Measurements from ENCODE around the gene WHRN. TPM values are rescaled to one million over a fixed set of nuclear protein-coding genes. Genes with fewer than 3 reads are reported as not detected.

WHRN gene
- total and polyA plus RNA-seq, 2 of the 8 experiments (the other 6 are each of a cell fraction or from before 2014, with no cell fraction given), result 4.4 to 7.7 TPM

GRCh38 chr9:114459464-114459863, 45.8 kb downstream of the WHRN start:
- Histone ChIP-seq H3K14ac (ENCODE audit: insufficient read length) (no peak overlapping the region), H3K4me3 (ENCODE audit: extremely low read depth in 1 of 4, insufficient read depth in 2 of 4, low read depth in 3 of 4, low read length in 4 of 4) (no peak overlapping the region), H3K79me1 (ENCODE audit: low read depth, low read length) (no peaks in the 10 kb centered on the region), H3K23me2 (ENCODE audit: low read depth, low read length) (no peaks in the 10 kb centered on the region), H4K5ac (ENCODE audit: insufficient read length, low read depth, low read length) (no peak overlapping the region), H3K9ac (replicated peaks in 1 of 4; ENCODE audit: extremely low read depth in 1 of 4, low read depth in 3 of 4, low read length in 3 of 4) (no peak overlapping the region), H3K9me3 (ENCODE audit: insufficient read depth in 2 of 2, low read depth in 1 of 2, low read length in 1 of 2) (no peaks in the 10 kb centered on the region), H4K8ac (ENCODE audit: extremely low read depth, insufficient read depth, low read length) (no peak overlapping the region), H4K20me1 (replicated peaks in 1 of 2; ENCODE audit: control insufficient read depth in 1 of 2, insufficient read depth in 2 of 2, low read length in 2 of 2) (no peaks in the 10 kb centered on the region), H4K91ac (replicated peaks; ENCODE audit: insufficient read length, low read length) (no peak overlapping the region), H3K4me2 (ENCODE audit: insufficient read depth in 1 of 2, low read depth in 2 of 2, low read length in 2 of 2) (0 out of 4 replicates have a peak overlapping the region, but pooled peaks of 1 of the 2 experiments have one; percentile 7), H2BK15ac (ENCODE audit: low read length) (no peak overlapping the region), H2AFZ (ENCODE audit: low read length) (no peak overlapping the region), H2BK12ac (ENCODE audit: low read depth, low read length) (no peak overlapping the region), H2BK5ac (ENCODE audit: low read depth, low read length) (no peak overlapping the region), H3K23ac (ENCODE audit: insufficient read length) (no peak overlapping the region), H3K18ac (ENCODE audit: extremely low read depth, low read length) (no peak overlapping the region), H2AK5ac (ENCODE audit: low read depth, low read length) (no peak overlapping the region), H3K27me3 (replicated peaks in 1 of 4; ENCODE audit: control insufficient read depth in 3 of 4, extremely low read depth in 1 of 4, insufficient read depth in 3 of 4, low read length in 3 of 4) (no peaks in the 10 kb centered on the region), H3K56ac (replicated peaks; ENCODE audit: insufficient read length, low read depth, low read length) (no peak overlapping the region), H2BK120ac (replicated peaks; ENCODE audit: low read depth, low read length) (no peak overlapping the region), H3K79me2 (ENCODE audit: control insufficient read depth in 1 of 2, insufficient read depth in 2 of 2, low read length in 2 of 2) (no peaks in the 10 kb centered on the region), H3K27ac (ENCODE audit: low read depth, low read length) (no peak overlapping the region), H2BK20ac (ENCODE audit: low read length) (no peak overlapping the region), H3K36me3 (ENCODE audit: control insufficient read depth in 2 of 4, insufficient read depth in 4 of 4, low read length in 3 of 4) (no peaks in the 10 kb centered on the region), H3K4ac (replicated peaks; ENCODE audit: insufficient read length, low read depth, low read length) (no peak overlapping the region), H3K4me1 (replicated peaks in 1 of 4; ENCODE audit: control insufficient read depth in 3 of 4, insufficient read depth in 4 of 4, low read length in 3 of 4) (peaks cover 5 to 13% (median 6%) of the 10 kb centered on the region in 4 experiments; a peak in 5 of 7 replicates)
- ChIA-PET POLR2A (ENCODE audit: partially characterized antibody) (no interaction called here), CTCF (ENCODE audit: partially characterized antibody) (interaction anchor here (0.6 to 2.0 kb wide), 5 partner anchors 10 to 194 kb away, joined by 3 to 7 read pairs (median 4); no protein-coding TSS in a partner anchor)
- DNase-seq (ENCODE audit: low read depth in 1 of 2, low spot score in 2 of 2), result peak in 1 of 2 experiments; percentile 33
- FAIRE-seq, result no peak
- 82% methylated on average over 5 of the region's 5 CpGs; no CpG with 5 or more reads in 1 of the 2 experiments for WGBS, 2 experiments (ENCODE audit: extremely low coverage in 1 of 2, insufficient coverage in 1 of 2, insufficient read length in 1 of 2, insufficient replicate concordance in 2 of 2, low coverage in 1 of 2, low lambda C conversion rate in 2 of 2, missing lambda C conversion rate in 1 of 2)

All from H1 (cell line).